NCI-H1417 treated with DMSO at 0.1 percent for 48 hours (cell line): ENCODE measurements around the gene MATN3.
"Not testable (repeated sequence)": the region's sequence is repeated elsewhere in the genome, so short reads cannot be mapped to it uniquely, and the experiment has no call there.

Source experiments
- DNase-seq: peaks from one replicate; lab custom pipeline; 2025; lab: John Stamatoyannopoulos, UW

MATN3 gene

GRCh38 chr2:20012282-20013125 is at the start of gene MATN3:
Gene MATN3 (minus strand): TSS chr2:20012668. CDS start chr2:20012631, 37 bp downstream.
- no peak for DNase-seq

GRCh38 chr2:20061940-20062339 is 49.5 kb upstream of the MATN3 start:
- DNase-seq, result no peak

- no peak for DNase-seq
Observed at GRCh38 chr2:20061476-20061875, 49.0 kb upstream of the MATN3 start.

GRCh38 chr2:20060106-20060505 is 47.6 kb upstream of the MATN3 start:
- no peak for DNase-seq

- no peak for DNase-seq
Observed at GRCh38 chr2:20057268-20057667, 44.8 kb upstream of the MATN3 start.

GRCh38 chr2:20054931-20055330 is 42.5 kb upstream of the MATN3 start:
- no peak for DNase-seq

- DNase-seq, result no peak
Observed at GRCh38 chr2:20054119-20054518, 41.7 kb upstream of the MATN3 start.

- DNase-seq, result no peak
Observed at GRCh38 chr2:20052861-20053281, 40.4 kb upstream of the MATN3 start.

- peak; percentile 32 for DNase-seq
Observed at GRCh38 chr2:20052229-20052851, 39.9 kb upstream of the MATN3 start.

- peak; percentile 95 for DNase-seq
Observed at GRCh38 chr2:20051532-20052228, 39.2 kb upstream of the MATN3 start, which contains the start of gene LAPTM4A. Gene LAPTM4A (minus strand): TSS chr2:20051628. CDS start chr2:20051520, 108 bp downstream.

- DNase-seq, result no peak
Observed at GRCh38 chr2:20050646-20051531, 38.4 kb upstream of the MATN3 start.

GRCh38 chr2:20050104-20050645 is 37.7 kb upstream of the MATN3 start:
- DNase-seq, result peak; percentile 13

- no peak for DNase-seq
Observed at GRCh38 chr2:20049637-20050036, 37.2 kb upstream of the MATN3 start.

- DNase-seq, result no peak
Observed at GRCh38 chr2:20048488-20049448, 36.3 kb upstream of the MATN3 start.

- not testable (repeated sequence) for DNase-seq
Observed at GRCh38 chr2:20045712-20046292, 33.3 kb upstream of the MATN3 start.

- no peak for DNase-seq
Observed at GRCh38 chr2:20044778-20045177, 32.3 kb upstream of the MATN3 start.

- no peak for DNase-seq
Observed at GRCh38 chr2:20042531-20042930, 30.1 kb upstream of the MATN3 start.

- DNase-seq, result no peak
Observed at GRCh38 chr2:20040489-20041172, 28.2 kb upstream of the MATN3 start.

GRCh38 chr2:20037660-20038059 is 25.2 kb upstream of the MATN3 start:
- DNase-seq, result no peak
